ENCODE measurements around the gene SLC16A7.

The SLC16A7 gene

DNA sequence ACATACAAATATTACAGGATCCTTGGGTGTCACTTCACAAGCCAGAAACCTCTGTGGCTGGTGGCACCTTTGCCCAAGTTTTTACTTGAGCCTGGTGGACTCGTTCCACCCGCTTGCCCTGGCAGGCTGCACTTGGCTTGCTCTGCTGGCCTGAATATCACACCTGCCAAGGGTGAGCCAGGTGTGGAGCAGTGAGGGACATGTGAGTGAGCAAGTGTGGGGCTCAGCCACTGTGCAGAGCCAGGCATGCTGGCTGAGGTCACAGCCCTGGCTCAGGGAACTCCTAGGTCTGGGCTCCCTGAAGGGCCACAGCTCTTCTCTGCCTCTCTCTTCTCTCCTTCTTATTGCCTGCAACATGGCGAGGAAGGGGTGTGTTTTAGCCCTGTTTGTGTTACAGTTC is 82.0 kb downstream of the SLC16A7 start:
- DNase-seq: no peak

GRCh38 chr12:59678759-59679411 is 83.1 kb downstream of the SLC16A7 start:
- no peak for DNase-seq

- DNase-seq: no peak
Measured at GRCh38 chr12:59689776-59690175, 93.9 kb downstream of the SLC16A7 start.

DNA sequence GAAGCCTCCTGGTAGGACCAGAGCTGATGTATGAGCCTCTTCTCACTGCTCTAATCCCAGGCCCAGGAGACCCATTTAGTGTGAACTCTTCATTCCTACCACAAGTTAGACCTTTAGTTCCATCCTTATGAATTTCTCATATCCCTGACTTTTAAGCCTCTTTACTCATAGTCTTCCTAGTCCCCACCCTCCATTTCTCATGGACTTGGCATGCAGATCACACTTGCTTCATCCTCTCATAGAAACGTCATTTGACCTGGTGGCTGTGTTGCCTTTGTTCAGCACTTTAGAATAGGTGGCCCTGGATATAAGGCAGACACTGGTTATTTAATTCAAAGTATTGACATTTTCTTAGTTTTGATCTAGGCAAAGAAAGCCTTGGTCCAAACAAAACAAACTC is 99.5 kb downstream of the SLC16A7 start:
- peak in 1 of 2 experiments; percentile 4 for DNase-seq

DNA sequence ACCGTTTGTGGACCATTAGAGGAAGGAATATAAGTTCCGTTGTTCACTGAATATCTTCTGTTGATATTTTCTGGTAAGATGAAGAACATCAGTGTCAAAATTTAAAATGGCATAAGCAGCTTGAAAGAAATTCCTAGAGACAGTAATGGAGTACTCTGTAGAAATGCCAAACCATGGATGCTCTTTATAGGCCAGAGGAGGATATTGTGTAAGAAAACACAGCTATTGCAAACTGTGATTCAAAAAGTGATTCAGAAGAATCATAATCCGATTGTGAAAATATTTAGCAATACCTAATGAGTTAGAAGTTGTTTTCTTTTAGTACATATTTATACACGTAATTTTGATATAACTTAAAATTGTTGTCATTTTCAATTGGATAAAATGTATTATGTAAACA is 102.8 kb downstream of the SLC16A7 start:
- peak in 1 of 2 experiments; percentile 5 for DNase-seq

DNA sequence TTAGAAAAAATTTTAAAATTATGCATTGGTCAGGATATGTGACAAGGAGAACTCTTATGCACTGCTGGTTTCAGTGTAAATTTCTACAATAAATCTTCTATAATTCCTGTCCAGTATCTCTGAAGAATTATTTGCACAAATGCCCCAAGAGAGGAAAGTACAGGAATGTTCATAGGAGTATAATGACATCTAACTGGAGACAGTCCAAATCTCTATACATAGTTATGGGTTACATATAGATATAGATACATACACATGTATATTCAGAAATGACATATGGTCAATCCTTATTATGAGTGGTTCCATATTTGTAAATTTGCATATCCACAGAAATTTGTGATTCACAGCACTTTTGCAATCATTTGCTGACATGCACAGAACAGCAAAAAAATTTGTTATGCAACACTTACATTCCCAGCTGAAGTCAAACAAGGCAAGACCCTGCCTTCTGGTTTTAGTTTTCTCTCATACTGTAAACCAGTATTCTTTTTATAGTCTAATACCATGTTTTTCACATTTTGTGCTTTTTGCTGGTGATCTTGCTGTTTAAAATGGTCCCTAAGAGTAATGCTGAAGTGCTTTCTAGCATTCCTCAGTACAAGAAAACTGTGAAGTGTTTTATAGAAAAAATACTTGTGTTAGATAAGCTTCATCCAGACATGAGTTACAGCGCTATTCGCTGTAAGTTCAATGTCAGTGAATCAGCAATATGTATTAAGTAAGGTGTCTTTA is 103.8 kb downstream of the SLC16A7 start:
- no peak for DNase-seq

DNA sequence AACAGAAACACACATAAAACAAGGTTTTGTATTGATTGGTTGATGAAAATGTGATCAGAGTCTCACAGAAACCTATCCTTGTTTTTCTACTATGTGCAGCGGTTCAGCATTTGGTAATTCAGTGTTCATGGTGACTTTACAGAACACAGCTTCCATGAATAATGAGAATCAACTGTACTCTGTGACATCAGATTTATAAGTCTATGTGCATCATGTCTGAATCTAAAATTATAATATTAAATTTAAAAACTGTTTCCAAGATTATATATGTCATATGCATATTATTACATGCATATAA is 104.3 kb downstream of the SLC16A7 start:
- no peak for DNase-seq

DNA sequence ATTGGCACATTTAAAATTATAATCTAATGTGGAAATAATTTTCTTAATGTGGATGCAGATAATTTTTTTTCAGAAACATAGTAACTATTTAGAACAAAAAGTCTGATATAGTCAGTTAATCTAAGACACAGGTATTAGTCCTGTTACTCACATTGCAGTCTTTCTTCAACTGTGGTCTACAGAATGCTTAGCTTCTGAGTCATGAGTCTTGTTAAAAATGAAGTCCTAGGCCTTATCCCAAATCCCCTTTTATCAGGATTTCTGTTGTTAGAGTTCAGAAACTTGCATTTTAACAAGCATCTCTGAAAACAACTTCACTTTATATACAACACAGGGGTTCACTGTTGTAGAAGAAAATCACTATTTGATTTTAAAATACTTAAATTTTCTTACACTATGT is 112.2 kb downstream of the SLC16A7 start:
- DNase-seq: no peak

DNA sequence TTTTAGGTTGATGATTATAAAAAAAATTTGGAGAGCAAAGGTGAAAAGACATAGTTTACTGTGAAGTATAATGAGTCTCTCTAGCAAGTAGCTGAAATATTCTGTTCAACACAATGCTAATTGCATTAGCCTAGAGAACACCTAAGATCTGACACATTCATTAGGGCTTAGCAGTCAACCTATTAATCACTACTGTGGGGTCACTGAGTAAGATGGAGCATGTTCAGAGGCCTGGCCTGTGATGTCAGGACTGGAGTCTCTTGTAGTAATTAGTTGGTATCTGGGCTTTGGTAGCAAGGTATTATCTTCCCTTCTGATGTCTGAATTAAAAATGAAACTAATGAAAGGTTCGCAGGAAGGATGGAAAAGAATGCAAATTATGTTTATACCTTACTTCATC is 112.7 kb downstream of the SLC16A7 start:
- DNase-seq: no peak

DNA sequence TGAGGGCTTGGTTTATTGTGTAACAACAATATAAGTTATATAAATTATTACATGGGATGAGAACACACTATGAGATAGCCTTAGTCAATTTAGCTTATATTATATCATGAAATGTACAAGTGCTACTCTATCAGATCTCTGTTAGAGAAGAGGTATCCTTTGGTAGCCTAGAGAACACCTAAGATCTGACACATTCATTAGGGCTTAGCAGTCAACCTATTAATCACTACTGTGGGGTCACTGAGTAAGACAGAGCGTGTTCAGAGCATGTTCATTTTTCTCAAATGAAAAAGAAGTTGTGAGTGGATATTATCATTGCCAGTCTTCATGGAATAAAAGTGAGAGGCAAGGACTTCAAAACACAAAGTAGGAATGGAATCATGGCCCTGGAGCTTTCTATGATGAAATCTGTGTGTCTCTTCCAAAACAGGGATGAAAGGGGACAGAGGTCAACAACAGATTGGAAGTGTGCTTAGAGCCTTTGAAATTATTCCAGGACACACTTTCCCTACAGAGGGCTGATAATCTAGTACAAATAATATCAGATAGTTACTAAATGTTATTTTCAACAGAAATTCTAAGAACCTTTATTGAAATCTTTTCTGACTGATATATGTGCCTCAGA is 114.3 kb downstream of the SLC16A7 start:
- DNase-seq: no peak

- no peak for DNase-seq
Measured at GRCh38 chr12:59710964-59711363, 115.1 kb downstream of the SLC16A7 start.

GRCh38 chr12:59715434-59715833 is 119.6 kb downstream of the SLC16A7 start:
- no peak for DNase-seq

DNA sequence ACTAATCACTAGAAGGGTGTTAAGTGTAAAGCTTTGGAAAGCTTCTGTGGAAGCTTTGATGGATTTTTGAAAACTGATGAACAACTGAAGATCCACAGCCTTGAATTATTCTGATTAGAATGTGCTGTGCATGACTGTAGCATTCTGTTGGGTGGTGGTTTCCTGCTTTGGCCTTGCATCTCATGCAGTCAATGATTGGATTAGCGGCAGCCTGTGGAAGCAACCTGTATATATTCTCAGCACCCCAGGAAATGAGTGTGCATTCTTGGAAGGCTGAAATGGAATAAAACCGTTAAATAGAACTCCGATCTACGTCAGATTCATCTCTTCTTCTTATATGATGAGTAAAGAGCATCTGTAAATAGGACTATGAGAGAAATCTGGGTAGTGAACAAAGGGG is 120.2 kb downstream of the SLC16A7 start:
- no peak for DNase-seq

DNA sequence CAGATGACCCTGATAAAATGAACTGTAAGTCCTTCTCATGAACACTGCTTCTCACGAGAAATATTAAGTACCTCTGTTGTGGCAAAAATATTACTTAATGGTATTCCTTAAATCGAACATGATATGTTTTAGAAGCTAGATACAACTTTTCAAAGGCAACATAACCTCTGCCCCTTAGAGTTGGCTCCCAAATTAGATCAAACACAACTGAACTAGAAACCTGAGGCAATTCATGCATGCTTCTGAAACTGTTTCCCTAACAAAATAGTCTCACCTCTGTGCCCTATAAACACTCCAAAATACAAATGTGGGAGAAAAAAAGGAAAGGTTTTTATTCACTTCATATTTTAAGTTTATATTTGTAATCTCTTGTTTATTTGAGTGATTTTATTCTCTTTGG is 121.6 kb downstream of the SLC16A7 start:
- DNase-seq: no peak

GRCh38 chr12:59719701-59720100 is 123.9 kb downstream of the SLC16A7 start:
- DNase-seq: no peak

DNA sequence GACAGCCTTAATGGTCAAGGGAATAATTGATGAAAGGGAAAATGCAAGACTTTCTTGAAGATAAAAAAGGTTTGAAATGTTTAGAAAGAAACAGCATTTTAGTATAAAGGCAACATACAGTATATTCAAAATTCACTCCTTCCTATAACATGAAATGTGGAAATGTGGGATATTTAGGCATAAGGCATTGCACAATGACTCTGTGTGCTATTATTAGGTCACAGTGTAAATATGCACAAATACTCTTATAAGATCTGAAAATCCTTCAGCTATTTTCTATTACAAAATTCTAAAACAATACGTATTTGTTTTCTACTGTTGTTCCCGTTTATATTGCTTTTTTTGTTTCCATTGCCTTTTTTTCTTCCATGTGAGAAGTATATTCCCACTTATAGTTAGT is 127.7 kb downstream of the SLC16A7 start:
- no peak for DNase-seq

- no peak for DNase-seq
Measured at GRCh38 chr12:59724011-59724695, 128.3 kb downstream of the SLC16A7 start.

- no peak for DNase-seq
Measured at GRCh38 chr12:59733200-59733599, 137.4 kb downstream of the SLC16A7 start.

DNA sequence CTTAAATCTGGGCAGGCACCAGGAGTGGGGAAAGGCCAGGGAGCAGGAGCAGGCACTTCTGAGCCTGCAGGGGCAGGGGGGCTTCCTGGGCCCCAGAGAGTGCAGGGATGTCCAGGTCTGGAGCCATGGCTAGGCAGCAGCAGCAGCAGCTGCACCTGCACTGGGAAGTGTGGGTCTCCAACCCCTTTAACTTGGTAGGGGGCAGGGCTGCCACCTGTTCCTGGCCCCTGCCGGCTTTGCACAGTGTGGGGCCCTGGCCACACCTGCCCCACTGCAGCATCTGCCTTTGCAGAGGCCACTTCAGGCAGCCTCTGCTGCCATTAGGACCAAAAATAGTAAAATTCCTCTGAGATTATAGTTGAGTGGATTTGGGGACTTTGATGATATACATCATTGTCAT is 138.5 kb downstream of the SLC16A7 start:
- no peak for DNase-seq

- DNase-seq: no peak
Measured at GRCh38 chr12:59735231-59735630, 139.4 kb downstream of the SLC16A7 start.

DNA sequence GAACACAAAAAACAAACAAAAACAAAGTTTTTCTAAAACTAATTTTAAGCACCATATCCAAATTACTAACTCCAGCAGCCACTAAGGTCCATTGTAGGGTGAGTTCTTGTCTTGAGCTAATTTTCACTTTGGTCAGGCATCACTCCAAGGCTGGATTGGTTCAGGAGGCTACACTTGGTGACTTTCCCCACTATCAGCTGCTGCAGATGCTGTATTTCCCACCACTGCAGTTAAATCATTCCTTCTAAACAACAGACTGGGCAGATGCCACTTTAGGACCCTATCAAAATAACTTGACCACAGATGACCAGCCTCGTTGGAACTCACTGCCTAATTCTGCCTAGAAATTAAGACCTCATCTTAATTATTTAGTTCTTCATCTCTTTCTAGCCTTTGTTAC is 140.5 kb downstream of the SLC16A7 start:
- DNase-seq: no peak

DNA sequence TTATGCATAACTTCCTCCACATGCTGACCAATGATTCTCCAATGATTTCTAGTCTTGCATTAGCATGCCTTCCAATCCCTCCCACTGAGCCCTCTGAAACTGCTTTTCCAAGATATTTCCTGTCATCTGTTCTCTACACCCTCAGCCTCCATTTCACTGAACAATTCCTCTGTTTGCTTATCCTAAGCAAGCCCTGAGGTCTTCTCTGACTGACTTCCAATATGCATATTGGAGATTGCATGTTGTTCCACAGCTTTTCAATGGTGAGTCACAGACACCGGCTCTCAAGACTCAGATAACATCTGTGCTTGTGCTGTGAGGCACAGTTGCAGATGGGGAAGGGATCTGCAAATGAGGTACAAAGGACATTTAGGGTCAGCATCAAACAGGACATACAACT is 141.0 kb downstream of the SLC16A7 start:
- no peak for DNase-seq

- DNase-seq: no peak
Measured at GRCh38 chr12:59737725-59738463, 142.1 kb downstream of the SLC16A7 start.
